K562 (cell line): ENCODE results near the gene CD276.

Experiments
- BHLHE40 ChIP-seq: IDR thresholded peaks from 2 replicates; pipeline ENCODE4 v1.6.1; 2011; ENCODE audit warnings: low read length, improper control_type of control experiment
- CTCF ChIP-seq, 3 experiments: IDR thresholded peaks in 2 of 3; conservative IDR thresholded peaks in 1 of 3; 2 replicates each; pipeline ENCODE4 v1.5.1; 2011 to 2012; ENCODE audit warnings: low read length in 3 of 3, mild to moderate bottlenecking in 3 of 3, control low read depth in 2 of 3, improper control_type of control experiment in 1 of 3, inconsistent platforms in 1 of 3, low read depth in 1 of 3, mixed read lengths in 1 of 3, moderate library complexity in 1 of 3; ENCODE audit not compliant: insufficient read depth in 2 of 3
- EP300 ChIP-seq: IDR thresholded peaks from 2 replicates; pipeline ENCODE4 v1.6.1; 2012; ENCODE audit warnings: low read length, improper control_type of control experiment
- POLR2A ChIP-seq: fragments of 450-650 bp; conservative IDR thresholded peaks from 2 replicates; pipeline ENCODE4 v1.6.1; 2016
- POLR2AphosphoS5 ChIP-seq: IDR thresholded peaks from 2 replicates; pipeline ENCODE4 v1.6.1; 2011; ENCODE audit warnings: mild to moderate bottlenecking, low read depth, low read length, moderate library complexity; ENCODE audit not compliant: control insufficient read depth, insufficient read depth
- SMC3 ChIP-seq: conservative IDR thresholded peaks from 2 replicates; pipeline ENCODE4 v1.6.1; 2011; ENCODE audit warnings: low read depth, low read length, improper control_type of control experiment; ENCODE audit not compliant: insufficient read depth
- ZBED1 ChIP-seq: IDR thresholded peaks from 2 replicates; pipeline ENCODE4 v1.6.1; 2014
- ZNF639 ChIP-seq, 2 experiments: fragments of 200-800 bp in 1 of 2; sonication (Bioruptor generic) in 1 of 2; sonication (generic) in 1 of 2; formaldehyde crosslinking in 1 of 2; IDR thresholded peaks in 1 of 2; conservative IDR thresholded peaks in 1 of 2; 2 replicates each; pipeline versions ENCODE4 v1.5.0 to v1.6.1; 2016 to 2020; ENCODE audit warnings: missing compliant biosample characterization in 1 of 2, missing genetic modification characterization in 1 of 2, missing genetic modification reagents in 1 of 2
- TF ChIP-seq, protein P1 (sequence below): sonication (generic); formaldehyde crosslinking; IDR thresholded peaks from 2 replicates; pipeline ENCODE4 v1.8.0; 2022; ENCODE audit warnings: mild to moderate bottlenecking, low read depth, missing genetic modification reagents

DNA sequence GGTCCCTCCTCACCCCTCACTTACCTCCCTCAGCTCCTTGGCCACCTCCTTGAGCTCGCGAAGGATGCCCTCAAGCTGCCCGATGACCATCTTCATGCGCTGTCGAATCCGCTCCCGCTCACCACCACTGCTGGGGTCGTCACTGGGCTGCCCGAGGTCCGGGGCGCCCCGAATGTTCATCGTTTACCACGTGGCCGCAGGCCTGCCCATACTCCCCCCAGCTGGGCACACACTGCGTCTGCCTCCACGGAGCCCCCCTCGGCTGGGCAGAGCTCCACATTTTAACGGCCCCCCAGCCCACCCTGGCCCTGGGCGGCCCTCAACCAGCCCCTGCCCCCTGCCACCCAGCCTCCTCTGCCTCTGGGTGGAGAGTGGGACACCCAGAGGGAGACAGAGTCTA, 66.8 kb downstream of the CD276 start:
- TF ChIP-seq ZNF639 (CRISPR knock-in tag; conservative IDR thresholded peaks at IDR 0.05 in 1 of 2, IDR thresholded peaks at IDR 0.05 in 1 of 2) (no peak), POLR2A (no peak), CTCF (IDR thresholded peaks at IDR 0.05 in 2 of 3, conservative IDR thresholded peaks at IDR 0.05 in 1 of 3; ENCODE audit: insufficient read depth in 2 of 3, low read depth in 1 of 3, low read length in 3 of 3) (no peak), POLR2AphosphoS5 (no peak), SMC3 (no peak), EP300 (no peak), BHLHE40 (no peak), ZBED1 (no peak)
- TF ChIP-seq, protein P1, sequence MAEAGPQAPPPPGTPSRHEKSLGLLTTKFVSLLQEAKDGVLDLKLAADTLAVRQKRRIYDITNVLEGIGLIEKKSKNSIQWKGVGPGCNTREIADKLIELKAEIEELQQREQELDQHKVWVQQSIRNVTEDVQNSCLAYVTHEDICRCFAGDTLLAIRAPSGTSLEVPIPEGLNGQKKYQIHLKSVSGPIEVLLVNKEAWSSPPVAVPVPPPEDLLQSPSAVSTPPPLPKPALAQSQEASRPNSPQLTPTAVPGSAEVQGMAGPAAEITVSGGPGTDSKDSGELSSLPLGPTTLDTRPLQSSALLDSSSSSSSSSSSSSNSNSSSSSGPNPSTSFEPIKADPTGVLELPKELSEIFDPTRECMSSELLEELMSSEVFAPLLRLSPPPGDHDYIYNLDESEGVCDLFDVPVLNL (CRISPR knock-in tag): no peak
